ENCODE results near the gene CDH6.
"Not testable (repeated sequence)": the region's sequence is repeated elsewhere in the genome, so short reads cannot be mapped to it uniquely, and the experiment has no call there.

The CDH6 gene

GRCh38 chr5:31361234-31361633, 167.7 kb downstream of the CDH6 start:
- no peaks in the 10 kb centered on the region for H3K4me1 ChIP-seq (ENCODE audit: control insufficient read depth in 1 of 2, insufficient read depth in 1 of 2, low read depth in 1 of 2, low read length in 1 of 2)
- no peaks in the 10 kb centered on the region for H3K27me3 ChIP-seq
- H3K9me3 ChIP-seq = no peaks in the 10 kb centered on the region
- no peaks in the 10 kb centered on the region for H3K36me3 ChIP-seq
- no peak overlapping the region for H3K4me3 ChIP-seq (ENCODE audit: low read depth in 1 of 2, low read length in 1 of 2)
- H3K27ac ChIP-seq = no peak overlapping the region
- no peak for TF ChIP-seq CTCF (IDR thresholded peaks at IDR 0.05)

- H3K27ac ChIP-seq; H3K9me3 ChIP-seq; H3K36me3 ChIP-seq; H3K27me3 ChIP-seq; H3K4me1 ChIP-seq (ENCODE audit: control insufficient read depth in 1 of 2, insufficient read depth in 1 of 2, low read depth in 1 of 2, low read length in 1 of 2); H3K4me3 ChIP-seq (ENCODE audit: low read depth in 1 of 2, low read length in 1 of 2): not testable (repeated sequence)
Observed at GRCh38 chr5:31361704-31362528, 168.4 kb downstream of the CDH6 start.

DNA sequence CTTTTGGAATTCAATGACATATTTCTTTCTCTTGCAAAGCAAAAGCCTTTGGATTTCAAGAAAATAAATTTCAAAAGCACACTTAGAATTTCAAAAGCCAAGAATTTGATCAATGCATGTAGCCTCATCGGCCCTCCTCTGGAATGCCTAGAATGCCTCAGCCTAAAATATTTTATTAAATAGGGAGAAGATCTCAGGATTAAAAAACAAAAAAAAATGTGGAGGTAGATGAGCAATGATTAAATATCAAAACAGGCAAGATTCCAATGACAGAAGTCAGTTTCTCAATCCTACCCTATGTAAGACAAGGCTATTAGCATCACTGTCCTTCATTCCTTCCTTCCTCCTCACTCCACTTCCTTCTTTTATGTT, 169.0 kb downstream of the CDH6 start:
- Histone ChIP-seq H3K27ac (no peak overlapping the region), H3K4me1 (ENCODE audit: control insufficient read depth in 1 of 2, insufficient read depth in 1 of 2, low read depth in 1 of 2, low read length in 1 of 2) (no peaks in the 10 kb centered on the region)
- no peak for TF ChIP-seq CTCF (IDR thresholded peaks at IDR 0.05)

DNA sequence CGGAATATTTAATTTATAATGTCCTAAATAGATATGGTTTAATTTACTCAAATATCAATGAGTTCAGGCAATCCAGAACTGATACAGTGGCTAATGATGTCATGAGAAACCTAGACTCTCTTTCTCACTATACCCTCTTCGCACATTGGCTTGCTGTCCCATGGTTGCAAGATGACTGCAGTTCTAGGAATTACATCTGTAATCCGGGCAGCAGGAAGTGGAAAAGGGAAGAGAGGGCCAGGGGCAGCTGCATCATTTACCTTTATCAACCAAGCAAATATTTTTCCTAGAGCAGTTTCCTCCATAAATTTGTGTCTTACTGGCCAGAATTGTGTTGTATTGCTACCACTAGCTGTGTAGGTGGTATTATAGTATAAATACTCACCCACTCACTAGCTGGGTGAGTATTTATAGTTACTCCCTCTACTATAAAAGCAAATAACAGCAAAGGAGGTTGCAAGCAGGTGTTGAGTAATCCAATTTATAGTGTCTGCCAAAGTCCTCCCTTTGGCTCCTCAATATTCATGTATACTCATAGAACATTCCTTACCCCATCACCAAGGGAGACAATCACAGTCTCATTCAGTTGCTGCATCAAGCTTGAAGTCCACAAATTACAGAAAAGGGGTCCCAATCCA, 169.6 kb downstream of the CDH6 start:
- Histone ChIP-seq H3K36me3 (no peaks in the 10 kb centered on the region), H3K4me1 (ENCODE audit: control insufficient read depth in 1 of 2, insufficient read depth in 1 of 2, low read depth in 1 of 2, low read length in 1 of 2) (no peaks in the 10 kb centered on the region), H3K27me3 (no peaks in the 10 kb centered on the region), H3K4me3 (ENCODE audit: low read depth in 1 of 2, low read length in 1 of 2) (no peak overlapping the region), H3K27ac (no peak overlapping the region), H3K9me3 (no peaks in the 10 kb centered on the region)
- no peak for TF ChIP-seq CTCF (IDR thresholded peaks at IDR 0.05)

More for the DNA sequence above, 169.0 kb downstream of the CDH6 start:
- no peaks in the 10 kb centered on the region for H3K36me3 ChIP-seq
- no peaks in the 10 kb centered on the region for H3K27me3 ChIP-seq
- H3K4me3 ChIP-seq (ENCODE audit: low read depth in 1 of 2, low read length in 1 of 2) = no peak overlapping the region
- H3K9me3 ChIP-seq = no peaks in the 10 kb centered on the region

GRCh38 chr5:31364881-31365636, 171.6 kb downstream of the CDH6 start:
- Histone ChIP-seq H3K9me3 (no peaks in the 10 kb centered on the region), H3K27me3 (no peaks in the 10 kb centered on the region), H3K27ac (no peak overlapping the region), H3K4me3 (ENCODE audit: low read depth in 1 of 2, low read length in 1 of 2) (no peak overlapping the region), H3K4me1 (ENCODE audit: control insufficient read depth in 1 of 2, insufficient read depth in 1 of 2, low read depth in 1 of 2, low read length in 1 of 2) (no peaks in the 10 kb centered on the region), H3K36me3 (no peaks in the 10 kb centered on the region)
- no peak for TF ChIP-seq CTCF (IDR thresholded peaks at IDR 0.05)

- no peak overlapping the region for H3K4me3 ChIP-seq (ENCODE audit: low read depth in 1 of 2, low read length in 1 of 2)
- no peaks in the 10 kb centered on the region for H3K36me3 ChIP-seq
- H3K9me3 ChIP-seq = no peaks in the 10 kb centered on the region
- TF ChIP-seq CTCF (IDR thresholded peaks at IDR 0.05) = no peak
- no peaks in the 10 kb centered on the region for H3K27me3 ChIP-seq
- no peak overlapping the region for H3K27ac ChIP-seq
- no peaks in the 10 kb centered on the region for H3K4me1 ChIP-seq (ENCODE audit: control insufficient read depth in 1 of 2, insufficient read depth in 1 of 2, low read depth in 1 of 2, low read length in 1 of 2)
Observed at GRCh38 chr5:31365776-31366175, 172.3 kb downstream of the CDH6 start.

All from neutrophil (primary cell).